Measurements from ENCODE around the gene DCT.

- TF ChIP-seq CTCF (IDR thresholded peaks at IDR 0.05; ENCODE audit: low read length) (no peak), EZH2phosphoT487 (IDR thresholded peaks at IDR 0.05; ENCODE audit: low read length) (no peak)
Observed at GRCh38 chr13:94387047-94387446, 92.4 kb downstream of the DCT start.
